ENCODE results near the gene NPIPB6. TPM values are rescaled to one million over a fixed set of nuclear protein-coding genes. Genes with fewer than 3 reads are reported as not detected.

NPIPB6 gene
- total RNA-seq, 1 donor from 2014 or later, result not detected

DNA sequence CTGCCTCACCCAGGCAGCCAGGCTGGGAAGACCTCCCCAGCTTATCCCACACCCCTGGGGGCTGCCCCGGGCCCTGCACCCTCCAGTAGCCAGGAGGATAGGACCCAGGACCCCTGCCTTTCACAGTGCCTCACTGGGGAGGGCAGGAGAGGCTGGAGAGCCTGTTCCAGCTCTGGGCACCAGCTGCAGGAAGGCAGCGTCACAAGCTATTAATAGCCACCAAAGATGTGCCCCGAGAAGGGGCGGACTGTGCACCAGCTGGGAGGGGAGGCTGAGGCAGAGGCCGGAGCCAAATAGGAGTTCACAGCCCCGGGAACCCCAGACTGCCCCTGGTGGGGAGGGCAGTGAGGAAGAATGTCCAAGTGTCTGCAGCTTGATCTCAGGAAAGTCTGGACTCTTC is 62.2 kb downstream of the NPIPB6 start:
- Histone ChIP-seq H3K27ac (ENCODE audit: low read depth, low read length) (peak overlapping the region; percentile 57), H3K9ac (ENCODE audit: low read depth in 1 of 3, low read length in 3 of 3) (peak overlapping the region in 1 of 3 donors; percentile 12), H3K27me3 (ENCODE audit: control insufficient read depth in 3 of 3, insufficient read depth in 3 of 3, low read length in 3 of 3) (no peaks in the 10 kb centered on the region), H3K9me3 (ENCODE audit: control insufficient read depth in 3 of 3, low read length in 3 of 3) (no peaks in the 10 kb centered on the region), H3K36me3 (ENCODE audit: control insufficient read depth in 3 of 3, insufficient read depth in 3 of 3, low read length in 3 of 3) (peaks cover 0 to 3% (median 0%) of the 10 kb centered on the region in 3 donors), H3K4me1 (ENCODE audit: control insufficient read depth in 3 of 3, insufficient read depth in 3 of 3, low read length in 3 of 3) (peaks cover 16 to 45% (median 39%) of the 10 kb centered on the region in 3 donors), H3K4me3 (ENCODE audit: low read length in 3 of 3) (no peak overlapping the region)

DNA sequence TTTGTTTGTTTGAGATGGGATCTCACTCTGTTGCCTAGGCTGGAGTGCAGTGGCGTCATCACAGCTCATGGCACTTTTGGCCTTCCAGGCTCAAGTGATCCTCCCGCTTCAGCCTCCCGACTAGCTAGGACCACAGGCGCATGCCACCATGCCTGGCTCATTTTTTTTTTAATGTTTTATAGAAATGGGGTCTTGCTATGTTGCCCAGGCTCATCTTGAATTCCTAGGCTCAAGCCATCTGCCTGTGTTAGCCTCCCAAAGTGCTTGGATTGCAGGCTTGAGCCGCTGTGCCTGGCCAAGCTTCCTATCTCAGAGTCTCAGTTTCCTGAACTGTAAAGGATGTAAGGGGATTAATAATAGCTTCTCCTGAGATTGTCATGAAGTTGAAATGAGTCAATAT is 63.0 kb downstream of the NPIPB6 start:
- H3K4me3 ChIP-seq (ENCODE audit: low read length in 3 of 3), result no peak overlapping the region
- H3K9ac ChIP-seq (ENCODE audit: low read depth in 1 of 3, low read length in 3 of 3), result no peak overlapping the region
- peaks cover 16 to 45% (median 39%) of the 10 kb centered on the region in 3 donors for H3K4me1 ChIP-seq (ENCODE audit: control insufficient read depth in 3 of 3, insufficient read depth in 3 of 3, low read length in 3 of 3)
- no peaks in the 10 kb centered on the region for H3K9me3 ChIP-seq (ENCODE audit: control insufficient read depth in 3 of 3, low read length in 3 of 3)
- H3K27ac ChIP-seq (ENCODE audit: low read depth, low read length), result no peak overlapping the region
- H3K27me3 ChIP-seq (ENCODE audit: control insufficient read depth in 3 of 3, insufficient read depth in 3 of 3, low read length in 3 of 3), result no peaks in the 10 kb centered on the region
- H3K36me3 ChIP-seq (ENCODE audit: control insufficient read depth in 3 of 3, insufficient read depth in 3 of 3, low read length in 3 of 3), result peaks cover 0 to 3% (median 0%) of the 10 kb centered on the region in 3 donors

DNA sequence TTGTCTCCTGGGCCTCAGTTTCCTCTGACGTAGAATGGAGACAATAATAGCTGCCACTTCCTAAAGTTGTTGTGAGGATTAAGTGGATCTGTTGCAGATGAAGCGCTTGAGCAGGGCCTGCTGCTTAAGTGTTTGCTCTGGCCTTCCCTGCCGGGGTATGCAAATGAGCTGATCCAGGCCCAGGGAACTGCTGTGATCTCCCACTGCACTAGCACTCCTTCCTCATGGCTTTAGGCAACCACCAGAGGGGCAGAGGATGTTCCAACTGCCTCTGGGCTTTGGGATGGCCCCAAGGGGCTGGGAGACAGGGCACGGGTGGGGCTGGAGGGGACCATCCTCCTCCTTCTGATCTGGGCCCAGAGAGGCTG is 64.8 kb downstream of the NPIPB6 start:
- H3K27me3 ChIP-seq (ENCODE audit: control insufficient read depth in 3 of 3, insufficient read depth in 3 of 3, low read length in 3 of 3), result peaks cover 0 to 6% (median 3%) of the 10 kb centered on the region in 3 donors
- H3K4me1 ChIP-seq (ENCODE audit: control insufficient read depth in 3 of 3, insufficient read depth in 3 of 3, low read length in 3 of 3), result peaks cover 23 to 49% (median 44%) of the 10 kb centered on the region in 3 donors
- peaks cover 0 to 3% (median 0%) of the 10 kb centered on the region in 3 donors for H3K36me3 ChIP-seq (ENCODE audit: control insufficient read depth in 3 of 3, insufficient read depth in 3 of 3, low read length in 3 of 3)
- no peak overlapping the region for H3K27ac ChIP-seq (ENCODE audit: low read depth, low read length)
- H3K9ac ChIP-seq (ENCODE audit: low read depth in 1 of 3, low read length in 3 of 3), result peak overlapping the region in 1 of 3 donors; percentile 25
- H3K4me3 ChIP-seq (ENCODE audit: low read length in 3 of 3), result no peak overlapping the region
- H3K9me3 ChIP-seq (ENCODE audit: control insufficient read depth in 3 of 3, low read length in 3 of 3), result no peaks in the 10 kb centered on the region

DNA sequence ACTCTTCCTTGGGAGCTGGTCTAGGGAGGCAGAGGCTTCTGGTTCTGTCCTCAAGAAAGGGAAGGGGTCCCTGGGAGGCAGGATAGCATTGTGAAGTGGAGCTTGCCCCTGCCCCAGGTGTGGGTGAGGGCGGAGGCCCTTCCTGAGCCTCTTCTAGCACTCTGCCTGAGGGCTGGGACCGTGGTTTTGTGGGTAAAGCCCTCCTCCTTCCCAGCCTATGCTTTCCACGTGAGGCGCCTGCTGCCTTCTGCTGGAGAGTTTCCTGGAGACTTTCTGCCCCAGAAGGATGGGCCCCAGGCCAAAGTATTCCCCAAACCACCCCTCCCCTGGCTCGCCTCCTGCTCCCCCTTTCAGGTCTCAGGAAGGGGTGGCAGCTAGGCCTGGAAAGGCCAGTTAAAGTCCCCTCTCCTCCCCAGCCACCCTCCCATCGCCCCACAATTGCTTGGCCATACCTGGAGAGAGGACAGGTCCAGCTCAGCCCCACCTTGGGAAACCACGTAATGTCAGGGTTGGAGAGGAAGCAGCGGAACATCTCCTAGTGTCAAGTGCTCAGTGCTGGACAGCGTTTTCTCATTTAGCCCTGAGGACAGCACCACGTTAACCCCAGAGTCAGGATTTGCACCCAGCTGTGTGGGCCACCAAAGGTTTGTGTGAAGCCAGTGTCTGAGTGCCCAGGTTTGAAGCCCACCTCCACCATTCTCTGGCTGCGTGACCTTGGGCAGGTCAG is 65.4 kb downstream of the NPIPB6 start:
- H3K9ac ChIP-seq (ENCODE audit: low read depth in 1 of 3, low read length in 3 of 3), result peak overlapping the region in 1 of 3 donors; percentile 25
- H3K4me1 ChIP-seq (ENCODE audit: control insufficient read depth in 3 of 3, insufficient read depth in 3 of 3, low read length in 3 of 3), result peaks cover 25 to 52% (median 45%) of the 10 kb centered on the region in 3 donors
- H3K27me3 ChIP-seq (ENCODE audit: control insufficient read depth in 3 of 3, insufficient read depth in 3 of 3, low read length in 3 of 3), result peaks cover 0 to 6% (median 3%) of the 10 kb centered on the region in 3 donors
- peaks cover 0 to 3% (median 0%) of the 10 kb centered on the region in 3 donors for H3K36me3 ChIP-seq (ENCODE audit: control insufficient read depth in 3 of 3, insufficient read depth in 3 of 3, low read length in 3 of 3)
- H3K27ac ChIP-seq (ENCODE audit: low read depth, low read length), result no peak overlapping the region
- H3K9me3 ChIP-seq (ENCODE audit: control insufficient read depth in 3 of 3, low read length in 3 of 3), result no peaks in the 10 kb centered on the region
- no peak overlapping the region for H3K4me3 ChIP-seq (ENCODE audit: low read length in 3 of 3)

DNA sequence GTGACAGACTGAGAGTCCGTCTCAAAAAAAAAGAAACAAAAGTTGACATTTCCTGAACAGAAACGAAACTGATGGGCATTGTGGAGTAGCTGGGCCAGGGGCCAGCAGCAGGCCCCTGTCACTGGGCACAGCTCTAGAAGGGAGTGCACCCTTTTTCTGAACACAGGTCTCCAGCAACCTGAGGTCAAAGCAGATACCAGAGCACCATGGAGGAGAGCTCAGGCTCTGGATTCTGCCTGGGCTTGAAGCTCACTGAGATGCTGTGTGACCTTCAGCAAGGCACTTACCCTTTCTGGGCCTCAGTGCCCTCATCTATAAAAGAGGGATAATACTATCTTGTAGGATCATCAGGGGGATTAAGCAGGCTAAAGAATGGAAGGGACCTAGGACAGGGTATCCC is 66.0 kb downstream of the NPIPB6 start:
- Histone ChIP-seq H3K9me3 (ENCODE audit: control insufficient read depth in 3 of 3, low read length in 3 of 3) (no peaks in the 10 kb centered on the region), H3K4me3 (ENCODE audit: low read length in 3 of 3) (no peak overlapping the region), H3K36me3 (ENCODE audit: control insufficient read depth in 3 of 3, insufficient read depth in 3 of 3, low read length in 3 of 3) (peaks cover 0 to 3% (median 0%) of the 10 kb centered on the region in 3 donors), H3K27ac (ENCODE audit: low read depth, low read length) (no peak overlapping the region), H3K9ac (ENCODE audit: low read depth in 1 of 3, low read length in 3 of 3) (no peak overlapping the region), H3K27me3 (ENCODE audit: control insufficient read depth in 3 of 3, insufficient read depth in 3 of 3, low read length in 3 of 3) (peaks cover 0 to 6% (median 3%) of the 10 kb centered on the region in 3 donors), H3K4me1 (ENCODE audit: control insufficient read depth in 3 of 3, insufficient read depth in 3 of 3, low read length in 3 of 3) (peaks cover 30 to 54% (median 47%) of the 10 kb centered on the region in 3 donors)

DNA sequence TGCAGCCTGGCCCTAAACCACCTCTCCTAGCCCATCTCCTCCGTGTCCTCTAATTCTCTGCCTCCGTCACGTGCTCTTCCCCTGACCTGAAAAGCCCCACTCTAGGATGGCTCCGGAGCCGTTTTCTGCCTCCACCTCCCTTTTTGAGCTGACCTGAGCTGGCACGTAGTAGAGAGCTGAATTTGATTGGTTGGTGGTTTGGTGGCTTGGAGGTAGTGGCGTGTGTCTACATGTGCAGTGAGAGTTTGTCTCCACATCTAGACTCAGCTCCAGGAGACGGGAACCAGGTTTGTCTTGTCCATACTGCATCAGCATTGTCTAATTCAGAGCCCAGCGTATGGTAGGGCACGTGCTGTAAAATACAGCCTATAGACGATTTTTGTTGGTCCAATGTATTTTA is 68.0 kb downstream of the NPIPB6 start:
- no peak overlapping the region for H3K9ac ChIP-seq (ENCODE audit: low read depth in 1 of 3, low read length in 3 of 3)
- H3K9me3 ChIP-seq (ENCODE audit: control insufficient read depth in 3 of 3, low read length in 3 of 3), result no peaks in the 10 kb centered on the region
- no peak overlapping the region for H3K27ac ChIP-seq (ENCODE audit: low read depth, low read length)
- H3K27me3 ChIP-seq (ENCODE audit: control insufficient read depth in 3 of 3, insufficient read depth in 3 of 3, low read length in 3 of 3), result peaks cover 0 to 6% (median 3%) of the 10 kb centered on the region in 3 donors
- H3K36me3 ChIP-seq (ENCODE audit: control insufficient read depth in 3 of 3, insufficient read depth in 3 of 3, low read length in 3 of 3), result peaks cover 0 to 3% (median 0%) of the 10 kb centered on the region in 3 donors
- no peak overlapping the region for H3K4me3 ChIP-seq (ENCODE audit: low read length in 3 of 3)
- peaks cover 20 to 39% (median 33%) of the 10 kb centered on the region in 3 donors for H3K4me1 ChIP-seq (ENCODE audit: control insufficient read depth in 3 of 3, insufficient read depth in 3 of 3, low read length in 3 of 3)

DNA sequence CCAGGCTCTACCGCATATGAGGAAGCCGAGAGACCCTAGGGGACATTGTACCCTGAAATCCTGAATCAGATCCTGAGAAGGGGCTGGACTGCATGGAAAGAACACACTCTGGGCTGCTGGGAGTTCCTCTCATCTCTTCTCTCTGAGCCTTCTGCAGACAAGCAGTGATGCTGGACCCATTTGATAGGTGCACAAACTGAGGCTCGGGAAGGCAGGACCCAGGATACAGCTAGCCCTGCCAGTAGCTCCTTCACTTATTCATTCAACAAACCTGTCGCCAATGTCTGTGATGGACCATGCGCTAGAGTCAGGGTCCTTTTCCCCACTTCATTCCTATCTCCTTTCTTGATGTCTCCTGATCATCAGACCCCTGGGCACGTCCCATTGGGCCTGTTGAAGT is 69.1 kb downstream of the NPIPB6 start:
- Histone ChIP-seq H3K4me3 (ENCODE audit: low read length in 3 of 3) (no peak overlapping the region), H3K36me3 (ENCODE audit: control insufficient read depth in 3 of 3, insufficient read depth in 3 of 3, low read length in 3 of 3) (peaks cover 0 to 3% (median 0%) of the 10 kb centered on the region in 3 donors), H3K27ac (ENCODE audit: low read depth, low read length) (no peak overlapping the region), H3K9ac (ENCODE audit: low read depth in 1 of 3, low read length in 3 of 3) (no peak overlapping the region), H3K4me1 (ENCODE audit: control insufficient read depth in 3 of 3, insufficient read depth in 3 of 3, low read length in 3 of 3) (peaks cover 22 to 38% (median 34%) of the 10 kb centered on the region in 3 donors), H3K27me3 (ENCODE audit: control insufficient read depth in 3 of 3, insufficient read depth in 3 of 3, low read length in 3 of 3) (peaks cover 0 to 6% (median 3%) of the 10 kb centered on the region in 3 donors), H3K9me3 (ENCODE audit: control insufficient read depth in 3 of 3, low read length in 3 of 3) (no peaks in the 10 kb centered on the region)

DNA sequence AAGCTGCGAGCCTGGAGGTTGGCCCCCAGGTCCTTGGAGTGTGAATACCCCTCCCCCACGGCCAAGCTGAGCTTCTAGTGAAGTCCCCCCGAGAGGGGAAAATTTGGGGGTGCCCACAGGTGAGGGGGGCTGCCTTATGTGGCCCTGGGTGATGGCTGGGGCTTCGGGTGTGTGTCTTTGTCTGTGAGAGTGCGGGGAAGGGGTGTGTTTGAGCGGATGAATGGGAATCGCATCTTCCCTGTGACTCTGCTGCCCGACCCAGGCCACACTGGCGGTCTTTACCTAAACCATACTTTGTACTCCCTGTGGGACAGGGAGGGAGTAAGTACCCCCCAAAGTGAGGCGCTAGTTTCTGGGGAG is 69.7 kb downstream of the NPIPB6 start:
- Histone ChIP-seq H3K27me3 (ENCODE audit: control insufficient read depth in 3 of 3, insufficient read depth in 3 of 3, low read length in 3 of 3) (peaks cover 0 to 6% (median 3%) of the 10 kb centered on the region in 3 donors), H3K36me3 (ENCODE audit: control insufficient read depth in 3 of 3, insufficient read depth in 3 of 3, low read length in 3 of 3) (peaks cover 0 to 3% (median 0%) of the 10 kb centered on the region in 3 donors), H3K27ac (ENCODE audit: low read depth, low read length) (no peak overlapping the region), H3K9ac (ENCODE audit: low read depth in 1 of 3, low read length in 3 of 3) (no peak overlapping the region), H3K4me1 (ENCODE audit: control insufficient read depth in 3 of 3, insufficient read depth in 3 of 3, low read length in 3 of 3) (peaks cover 28 to 42% (median 40%) of the 10 kb centered on the region in 3 donors), H3K4me3 (ENCODE audit: low read length in 3 of 3) (no peak overlapping the region), H3K9me3 (ENCODE audit: control insufficient read depth in 3 of 3, low read length in 3 of 3) (no peaks in the 10 kb centered on the region)

DNA sequence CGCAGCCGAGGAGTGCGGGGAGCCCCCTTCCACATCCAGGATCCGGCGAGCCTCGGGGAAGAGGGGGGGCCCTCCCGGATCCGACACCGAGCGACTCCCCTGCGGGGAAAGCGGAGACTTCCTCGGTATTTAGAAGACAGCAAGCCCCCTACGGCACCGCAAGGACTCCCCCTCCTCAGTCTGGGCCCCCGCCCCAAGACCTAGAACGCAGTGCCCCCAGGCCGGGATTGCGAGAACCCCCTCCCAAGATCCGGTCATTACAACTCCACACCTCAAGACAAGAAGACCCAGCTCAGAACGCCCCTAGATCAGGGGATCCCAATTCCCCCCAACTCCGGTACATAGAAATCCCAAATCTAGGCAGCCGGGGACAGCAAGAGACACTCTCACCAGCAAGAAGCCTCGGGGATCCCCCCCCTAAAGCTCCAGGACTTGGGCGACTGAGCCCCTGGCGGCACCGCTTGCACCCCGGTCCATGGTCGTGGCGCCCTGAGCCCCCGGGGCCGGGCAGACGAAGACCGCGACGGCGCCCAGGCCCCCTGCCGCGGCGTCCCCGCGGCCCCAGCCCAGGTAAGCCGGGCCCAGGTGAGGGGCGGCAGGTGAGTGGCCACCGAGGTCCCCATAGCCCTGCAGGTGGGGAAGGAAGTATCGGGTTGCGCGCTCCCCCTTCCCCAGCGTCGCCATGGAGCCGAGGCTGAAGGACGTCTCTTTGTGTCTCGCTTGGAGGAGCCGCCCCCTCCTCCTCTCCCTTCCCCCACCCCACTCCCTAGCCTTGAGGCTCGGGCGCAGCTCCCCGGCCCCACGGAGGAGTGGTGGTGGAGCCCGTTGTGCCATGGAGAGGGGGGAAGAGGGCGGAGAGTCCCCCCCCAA is 70.3 kb downstream of the NPIPB6 start:
- H3K4me3 ChIP-seq (ENCODE audit: low read length in 3 of 3), result peak overlapping the region; percentile 38 to 60 (median 57)
- peaks cover 35 to 43% (median 40%) of the 10 kb centered on the region in 3 donors for H3K4me1 ChIP-seq (ENCODE audit: control insufficient read depth in 3 of 3, insufficient read depth in 3 of 3, low read length in 3 of 3)
- H3K36me3 ChIP-seq (ENCODE audit: control insufficient read depth in 3 of 3, insufficient read depth in 3 of 3, low read length in 3 of 3), result peaks cover 0 to 3% (median 0%) of the 10 kb centered on the region in 3 donors
- H3K27me3 ChIP-seq (ENCODE audit: control insufficient read depth in 3 of 3, insufficient read depth in 3 of 3, low read length in 3 of 3), result peaks cover 0 to 6% (median 3%) of the 10 kb centered on the region in 3 donors
- no peaks in the 10 kb centered on the region for H3K9me3 ChIP-seq (ENCODE audit: control insufficient read depth in 3 of 3, low read length in 3 of 3)
- peak overlapping the region; percentile 10 to 64 (median 62) for H3K9ac ChIP-seq (ENCODE audit: low read depth in 1 of 3, low read length in 3 of 3)
- no peak overlapping the region for H3K27ac ChIP-seq (ENCODE audit: low read depth, low read length)

Data from skeletal muscle tissue (tissue), 4 donors.